GM08714 (cell line): ENCODE results near the gene ACSL6.

ENCODE experiments used
- H3K4me3 ChIP-seq: fragments of 200-500 bp; sonication (Bioruptor generic); 2 replicates; pipeline ENCODE4 v1.5.1; 2014; ENCODE audit warnings: mild to moderate bottlenecking, low read length, inconsistent platforms
- ZNF274 ChIP-seq: IDR thresholded peaks from 2 replicates; pipeline ENCODE4 v1.6.1; 2012; ENCODE audit warnings: mild to moderate bottlenecking, low read depth, low read length

Gene ACSL6

DNA sequence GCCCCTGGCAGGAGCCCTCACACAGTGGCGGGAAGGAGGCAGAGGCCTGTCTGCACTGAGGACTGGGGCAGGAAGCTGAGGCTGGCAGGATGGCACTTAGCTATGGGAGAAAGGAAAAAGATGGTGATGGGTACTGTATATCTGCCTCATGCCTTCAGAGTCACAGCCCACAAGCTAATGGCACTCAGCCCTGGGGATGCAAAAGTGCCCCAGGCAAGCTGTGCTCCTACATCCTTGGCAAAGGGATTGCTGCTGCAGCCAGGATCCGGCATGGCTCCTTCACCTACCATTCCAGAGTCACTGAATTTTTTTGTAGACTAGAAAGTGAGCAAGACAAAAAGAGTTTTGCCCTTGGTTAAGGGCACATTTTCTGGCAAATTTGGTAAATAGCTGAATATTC lies 8.7 kb downstream of the ACSL6 start:
- no peak for TF ChIP-seq ZNF274
- H3K4me3 ChIP-seq = no peak overlapping the region

DNA sequence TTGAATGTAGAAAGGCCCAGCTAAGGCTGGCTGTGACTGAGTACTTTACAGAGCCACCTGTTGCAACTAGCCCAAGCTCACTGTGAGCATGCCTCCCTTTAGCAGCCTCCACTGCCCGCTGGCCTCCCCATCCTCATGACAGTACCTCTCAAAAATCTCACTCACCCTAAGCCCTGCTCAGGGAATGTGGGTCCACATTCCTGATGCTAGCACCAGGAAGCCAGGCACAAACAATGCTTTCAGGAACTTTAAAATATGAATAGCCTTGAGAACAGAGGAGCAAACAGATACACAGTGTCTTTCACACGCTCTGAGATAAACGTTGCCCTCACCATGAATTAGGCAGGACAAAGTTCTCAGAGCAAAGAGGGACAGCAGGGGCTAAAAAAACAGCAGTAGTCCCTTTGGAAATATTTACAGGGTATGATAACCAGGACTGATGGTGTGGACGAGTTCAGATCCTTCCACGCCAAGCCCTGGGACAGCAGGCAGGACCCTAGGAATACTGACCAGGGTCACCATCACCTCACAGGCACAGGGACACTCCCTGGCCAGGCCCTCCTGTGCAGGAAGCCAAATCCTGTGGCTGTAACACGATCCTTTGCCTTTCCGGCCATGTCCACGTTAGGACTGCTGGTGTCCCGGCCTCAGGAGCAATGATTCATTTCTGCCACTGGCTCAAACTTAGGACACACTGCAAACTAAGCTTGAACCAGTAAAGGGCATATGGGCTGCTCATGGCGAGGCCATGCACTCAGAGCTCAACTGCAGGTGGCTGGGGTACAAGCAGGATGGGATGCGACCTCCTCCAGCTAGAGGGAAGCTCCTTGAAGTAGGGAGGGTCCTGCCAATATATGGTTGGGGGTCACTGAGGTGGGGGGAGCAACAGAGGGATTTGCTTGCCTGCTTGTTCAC lies 9.6 kb downstream of the ACSL6 start:
- TF ChIP-seq ZNF274 = no peak
- H3K4me3 ChIP-seq = no peak overlapping the region

DNA sequence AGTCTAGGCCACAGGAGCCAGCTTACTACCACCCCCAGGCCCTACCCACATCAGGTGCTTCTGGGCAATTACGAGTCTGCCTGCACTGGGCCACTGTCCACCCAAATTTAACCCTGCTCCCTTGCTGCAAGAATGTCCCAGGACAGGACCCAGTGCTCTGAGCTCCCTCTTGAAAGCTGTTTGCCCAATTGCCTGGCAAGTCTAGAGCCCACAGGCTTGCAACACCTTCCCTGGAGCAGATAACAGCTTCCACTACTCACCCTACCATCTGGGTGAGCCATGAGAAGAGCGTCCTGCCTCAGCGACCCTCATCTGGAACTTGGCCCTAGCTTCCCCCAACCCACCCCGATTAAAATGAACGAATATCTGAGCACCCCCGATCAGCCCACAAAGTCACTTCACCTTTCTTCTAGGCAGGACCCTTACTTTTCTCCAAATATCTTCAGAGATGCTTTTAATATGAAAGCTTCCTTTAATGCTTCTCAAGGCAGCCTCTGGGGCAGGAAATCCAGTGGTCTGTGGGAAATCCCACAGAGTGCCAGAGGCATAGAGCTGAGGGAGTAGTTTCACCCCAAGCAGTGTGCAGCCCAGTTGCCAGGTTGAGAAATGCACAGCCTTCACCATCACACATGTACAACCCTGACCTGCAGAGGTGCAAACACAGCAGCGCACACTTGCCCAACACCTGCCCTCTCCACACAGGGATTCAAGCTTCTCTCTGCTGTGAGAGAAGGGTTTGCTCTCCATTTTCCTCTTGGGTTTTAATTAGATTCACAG lies 10.6 kb downstream of the ACSL6 start:
- TF ChIP-seq ZNF274 = no peak
- H3K4me3 ChIP-seq = no peak overlapping the region

DNA sequence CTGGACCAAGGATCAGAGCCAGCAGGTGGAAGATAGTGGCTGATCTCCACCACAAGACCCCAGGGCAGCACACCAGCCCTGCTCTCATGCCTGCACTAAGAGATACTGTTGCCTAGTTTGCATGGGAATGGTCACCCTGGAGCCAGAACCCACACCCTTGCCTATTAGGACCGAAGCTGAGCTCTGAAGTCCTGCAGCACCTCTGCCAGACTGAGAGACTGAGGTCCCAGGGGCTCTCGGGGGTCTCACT lies 11.3 kb downstream of the ACSL6 start:
- no peak overlapping the region for H3K4me3 ChIP-seq
- TF ChIP-seq ZNF274 = no peak

DNA sequence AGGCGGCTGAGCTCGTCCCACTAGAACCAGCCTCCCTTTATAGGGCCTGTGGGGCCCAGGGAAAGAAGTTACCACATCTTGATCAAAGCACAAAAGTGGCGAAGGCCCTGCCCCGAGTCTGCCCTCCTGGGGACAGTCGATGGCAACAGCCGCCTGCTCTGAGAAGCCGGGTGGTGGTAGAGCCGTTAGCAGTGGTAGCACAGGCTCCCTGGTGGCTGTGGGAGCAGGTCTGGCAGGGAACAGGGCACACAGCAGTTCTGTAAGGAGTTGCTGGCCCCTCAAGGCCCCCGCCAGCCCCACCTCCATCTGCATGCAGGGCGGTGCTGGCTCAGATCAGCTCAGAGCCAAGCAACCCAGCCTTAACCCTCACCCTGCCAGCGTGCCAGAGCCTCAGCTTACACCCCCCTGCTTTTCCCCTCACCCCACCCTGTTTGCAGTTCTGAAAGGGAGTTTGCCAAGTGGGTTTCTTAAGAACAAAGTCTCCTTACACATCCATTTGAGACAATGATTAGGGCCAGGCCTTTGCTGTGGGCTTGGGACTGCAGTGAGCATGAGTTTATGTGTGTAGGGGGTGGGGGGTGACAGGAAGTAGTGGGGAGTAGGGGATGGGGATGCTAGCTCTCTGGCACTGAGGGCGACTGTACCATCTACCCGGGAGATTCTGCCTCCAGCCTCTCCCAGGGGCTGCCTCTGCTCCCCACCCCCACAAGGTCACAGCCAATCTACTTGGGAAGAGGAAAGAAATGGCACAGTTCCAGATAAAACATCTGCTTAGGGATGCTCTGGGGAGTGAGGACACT lies 11.8 kb downstream of the ACSL6 start:
- no peak overlapping the region for H3K4me3 ChIP-seq
- no peak for TF ChIP-seq ZNF274

DNA sequence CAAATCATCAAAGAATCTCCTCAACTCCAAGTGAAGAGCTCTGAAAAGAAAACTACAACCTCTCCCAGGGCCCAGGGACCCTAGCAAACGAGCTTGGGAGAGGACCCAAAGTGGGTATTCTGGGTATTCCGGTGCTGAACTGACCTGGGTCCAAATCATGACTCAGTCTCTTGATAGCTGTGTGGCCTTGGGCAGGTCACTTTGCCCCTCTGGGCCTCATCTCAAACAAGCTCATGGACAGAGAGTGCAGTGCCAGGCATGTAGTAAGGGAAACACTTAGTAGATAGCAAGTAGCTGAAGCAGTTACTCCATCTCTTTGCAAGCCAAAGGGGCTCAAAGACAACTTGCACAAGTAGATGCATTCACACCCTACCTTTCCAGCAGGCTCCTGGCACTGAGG lies 12.4 kb downstream of the ACSL6 start:
- no peak for TF ChIP-seq ZNF274
- H3K4me3 ChIP-seq = no peak overlapping the region

DNA sequence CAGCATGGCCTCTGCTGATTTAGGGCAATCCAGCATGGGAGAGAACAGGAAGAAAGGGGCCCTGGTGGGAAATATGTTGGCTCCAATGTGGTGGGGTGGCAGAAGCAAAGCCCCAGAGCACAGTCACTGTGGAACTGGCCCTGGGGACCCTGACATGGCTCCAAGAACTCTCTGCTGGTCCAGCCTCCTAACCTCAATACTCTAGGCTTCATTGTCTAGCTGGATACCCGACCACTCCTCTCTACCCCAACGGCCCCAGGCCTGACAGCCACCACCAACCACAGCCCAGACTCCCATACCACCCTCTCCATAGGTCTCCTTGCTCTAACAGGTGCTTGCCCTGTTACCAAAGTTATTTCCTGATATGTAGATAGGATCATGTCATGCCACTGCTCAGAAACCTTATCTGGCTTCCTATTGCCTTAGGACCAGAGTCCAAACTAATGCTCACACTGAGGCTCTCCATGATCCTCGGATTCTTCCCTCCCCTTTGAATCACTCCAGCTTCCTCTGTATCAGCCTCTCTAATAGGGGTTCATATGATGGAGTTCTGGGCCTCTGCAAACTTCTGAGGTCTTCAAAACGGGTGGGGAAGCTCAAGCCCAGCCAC lies 12.9 kb downstream of the ACSL6 start:
- no peak for TF ChIP-seq ZNF274
- no peak overlapping the region for H3K4me3 ChIP-seq

DNA sequence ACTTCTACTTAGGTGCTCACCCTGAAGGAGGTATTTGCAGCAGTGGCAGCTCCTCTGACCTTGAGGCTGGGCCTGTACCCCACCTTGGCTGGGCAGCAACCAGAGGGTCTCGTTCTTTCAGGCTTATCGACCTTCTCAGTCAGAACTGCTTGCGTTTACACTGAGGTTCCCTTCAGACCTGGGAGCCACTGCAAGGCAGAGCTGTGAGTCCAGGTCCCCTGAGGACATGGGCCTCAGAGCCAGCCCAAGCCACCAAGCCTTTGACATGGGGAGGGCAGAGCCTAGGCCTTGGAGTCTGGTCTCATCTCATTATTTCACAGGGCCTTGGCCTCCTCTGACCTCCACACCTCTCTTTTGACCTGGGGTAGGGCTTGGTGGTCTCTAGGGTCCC lies 13.7 kb downstream of the ACSL6 start:
- TF ChIP-seq ZNF274 = no peak
- H3K4me3 ChIP-seq = no peak overlapping the region

DNA sequence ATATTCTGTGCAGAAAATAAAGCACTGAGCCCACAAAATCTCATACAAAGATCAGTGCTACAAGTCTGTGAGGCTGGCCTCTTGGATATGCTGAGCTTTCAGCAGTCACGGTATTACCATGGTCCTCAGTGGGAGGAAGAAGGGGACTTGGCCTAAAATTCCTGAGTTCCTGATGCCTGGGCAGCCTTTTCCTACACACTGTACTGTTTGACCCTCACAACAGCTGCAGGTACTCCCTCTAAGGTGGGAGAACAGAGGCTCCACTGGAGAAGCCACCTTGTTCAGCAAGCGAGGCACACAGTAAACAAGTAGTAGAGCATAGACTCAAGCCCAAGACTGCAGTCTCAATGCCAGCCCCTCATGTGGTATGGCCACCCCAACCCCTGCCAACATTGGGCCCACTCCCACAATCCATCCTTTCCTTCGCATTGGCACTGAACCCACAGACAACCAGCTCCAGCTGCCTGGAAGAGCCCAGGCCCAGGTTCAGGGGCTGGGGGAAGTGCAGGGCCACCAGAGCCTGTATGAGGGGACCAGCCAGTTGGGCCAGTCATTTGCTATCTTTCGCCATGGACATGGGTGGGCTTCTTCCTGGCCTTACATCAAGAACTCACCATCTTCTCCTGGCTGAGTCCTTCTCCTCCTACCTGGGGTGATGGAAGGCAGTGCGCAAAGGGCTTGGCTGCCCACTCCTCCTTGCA lies 14.3 kb downstream of the ACSL6 start:
- H3K4me3 ChIP-seq = no peak overlapping the region
- no peak for TF ChIP-seq ZNF274

DNA sequence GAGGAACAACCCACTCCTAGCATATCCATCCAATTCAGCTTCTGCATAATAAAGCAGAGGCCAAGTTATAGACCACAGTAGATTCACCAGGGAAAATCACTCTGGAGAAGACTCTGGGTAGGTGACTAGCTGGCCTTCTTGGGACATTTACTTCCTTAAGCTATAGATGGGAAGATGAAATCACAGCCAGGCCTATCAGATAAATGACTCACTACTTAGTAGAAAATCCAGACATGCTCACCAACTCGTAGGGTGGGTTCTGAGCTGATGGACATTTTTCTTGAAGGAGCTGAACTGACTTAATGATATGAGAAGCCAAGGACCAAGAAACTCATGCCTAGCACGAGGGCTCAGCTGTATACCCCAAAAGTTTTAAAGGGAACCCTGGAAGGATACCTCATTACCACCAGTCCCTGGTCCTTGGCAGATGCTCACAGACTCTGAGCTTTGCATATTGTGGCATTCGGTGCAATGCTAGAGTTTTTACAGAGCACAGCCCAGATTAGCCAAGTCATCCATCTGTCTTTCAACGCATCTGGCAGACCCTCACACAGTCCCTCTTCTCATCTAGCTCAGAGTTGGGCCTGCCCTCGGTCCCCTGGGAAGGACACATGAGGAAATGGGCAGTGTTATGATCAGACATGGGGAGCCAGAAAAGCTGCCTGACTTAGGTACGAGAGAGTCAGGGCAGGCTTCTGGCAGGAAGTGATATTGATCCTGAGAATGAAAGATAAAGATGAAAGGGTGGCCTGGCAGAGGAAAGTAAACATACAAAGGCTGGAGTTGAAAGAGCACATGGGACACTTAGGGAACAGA lies 15.0 kb downstream of the ACSL6 start:
- no peak overlapping the region for H3K4me3 ChIP-seq
- no peak for TF ChIP-seq ZNF274

DNA sequence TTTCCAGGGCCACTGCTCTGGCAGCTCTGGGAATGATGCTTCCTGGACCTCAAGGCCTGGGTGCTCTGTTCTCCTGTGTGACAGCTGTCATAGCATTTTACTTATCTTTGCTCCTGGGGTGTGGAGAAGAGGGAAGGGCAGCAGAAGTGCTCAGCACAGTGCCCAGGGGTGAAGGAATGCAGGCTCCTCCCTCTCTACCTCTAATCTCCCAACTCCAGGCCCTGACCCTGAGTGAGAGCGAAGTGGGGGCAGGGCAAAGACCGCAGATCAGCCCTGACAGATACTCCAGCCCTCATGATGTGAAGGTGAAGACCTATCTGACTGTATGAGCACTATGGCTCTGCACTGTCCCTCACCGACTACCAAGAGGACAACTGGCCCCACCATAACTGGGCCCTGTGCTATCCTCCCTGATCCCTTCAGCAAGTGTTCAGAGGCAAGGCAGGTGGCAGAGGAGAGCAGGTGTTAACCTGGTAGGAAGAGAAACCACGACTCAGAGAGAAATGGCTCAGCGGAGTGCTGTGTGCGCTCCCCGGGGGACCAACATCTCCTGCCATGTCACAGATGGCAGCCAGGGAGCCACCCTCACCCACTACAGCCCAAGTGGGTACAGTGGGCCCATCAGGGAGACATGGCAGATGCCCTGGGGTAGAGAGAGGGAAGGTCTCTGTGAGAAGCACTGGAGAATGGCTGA lies 16.8 kb downstream of the ACSL6 start:
- no peak for TF ChIP-seq ZNF274
- H3K4me3 ChIP-seq = no peak overlapping the region

DNA sequence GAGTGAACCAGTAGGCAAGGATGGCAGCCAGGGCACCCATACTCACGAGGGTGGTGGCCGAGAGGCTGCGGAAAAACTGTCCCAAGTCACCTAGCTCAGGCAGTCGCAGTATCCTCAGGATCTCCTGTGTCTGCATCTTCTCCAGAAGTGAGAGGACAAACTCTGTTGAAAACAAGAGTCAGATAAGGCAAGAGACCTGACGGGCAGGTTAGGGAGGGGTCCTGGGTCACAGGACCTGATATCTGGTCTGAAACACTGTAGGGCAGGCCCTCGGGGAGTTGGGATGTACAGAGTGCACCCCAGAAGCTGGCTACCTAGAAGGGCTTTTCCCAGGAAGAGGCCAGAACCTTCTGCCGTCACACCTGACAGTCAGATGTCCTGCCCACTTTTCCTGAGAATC lies 17.4 kb downstream of the ACSL6 start:
- H3K4me3 ChIP-seq = no peak overlapping the region
- no peak for TF ChIP-seq ZNF274
